ENCODE data around the gene SCAMP1. TPM values are rescaled to one million over a fixed set of nuclear protein-coding genes. Genes with fewer than 3 reads are reported as not detected.

Gene SCAMP1, protein sequence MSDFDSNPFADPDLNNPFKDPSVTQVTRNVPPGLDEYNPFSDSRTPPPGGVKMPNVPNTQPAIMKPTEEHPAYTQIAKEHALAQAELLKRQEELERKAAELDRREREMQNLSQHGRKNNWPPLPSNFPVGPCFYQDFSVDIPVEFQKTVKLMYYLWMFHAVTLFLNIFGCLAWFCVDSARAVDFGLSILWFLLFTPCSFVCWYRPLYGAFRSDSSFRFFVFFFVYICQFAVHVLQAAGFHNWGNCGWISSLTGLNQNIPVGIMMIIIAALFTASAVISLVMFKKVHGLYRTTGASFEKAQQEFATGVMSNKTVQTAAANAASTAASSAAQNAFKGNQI
- total RNA-seq (2021): 28.7 and 30.2 TPM in 2 replicates
- Bru-seq, nascent RNA: percentile 69 among the genes with signal in this experiment
- BruChase-seq, experiment 1, labeled RNA remaining after a 2-hour chase: percentile 63 among the genes with signal in this experiment
- BruChase-seq, experiment 2, labeled RNA remaining after a 6-hour chase: percentile 63 among the genes with signal in this experiment
- long read RNA-seq, full-length matches to known transcripts: 63 of 88 reads
- long read RNA-seq, partial matches to known transcripts: 1 of 88 reads
- long read RNA-seq, other reads (novel, unspliced or antisense): 24 of 88 reads

DNA sequence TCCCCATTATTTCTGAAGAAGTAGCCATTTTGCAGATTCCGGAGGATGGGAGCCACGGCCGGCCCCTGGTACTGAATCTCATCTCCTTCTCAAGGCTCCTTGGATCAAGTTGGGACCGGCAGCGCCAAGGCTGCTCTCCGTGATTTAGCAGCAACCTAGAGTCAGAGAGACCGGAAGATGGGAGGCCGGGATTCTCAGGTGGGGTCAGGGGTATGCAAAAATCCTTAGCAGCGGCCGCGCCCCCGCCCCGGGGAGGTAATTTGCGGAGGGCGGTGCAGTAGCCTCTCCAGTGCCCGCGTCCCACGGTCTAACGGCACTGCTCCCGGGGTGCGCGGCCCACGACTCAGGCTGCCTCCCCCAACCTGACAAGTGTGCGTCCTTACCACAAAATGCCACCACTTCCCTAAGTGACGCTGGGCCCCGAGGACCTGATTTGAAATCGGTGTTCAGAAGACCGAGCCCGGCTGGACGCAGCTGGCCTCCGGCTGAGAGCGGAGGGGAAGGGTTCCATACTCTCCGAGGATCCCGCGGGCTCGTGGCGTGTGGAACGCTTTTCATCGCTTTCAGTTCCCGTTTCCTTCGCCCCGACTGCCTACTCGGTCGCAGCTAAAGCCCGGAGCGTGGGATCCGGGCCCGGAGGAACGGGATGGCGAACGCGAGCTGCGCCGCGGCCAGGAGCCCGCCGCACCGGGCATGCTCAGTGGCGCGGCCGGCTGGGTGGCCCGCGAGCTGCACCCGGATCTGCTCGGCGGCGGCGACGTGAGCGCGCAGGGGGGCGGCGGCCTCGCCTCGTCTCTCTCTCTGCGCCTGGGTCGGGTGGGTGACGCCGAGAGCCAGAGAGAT lies at the start of gene SCAMP1:
TSS of gene SCAMP1 (plus strand) at position 787 of the 843 bp plus-strand sequence. CDS start at position 842, 55 bp downstream.
- TSS peak; percentile 52 for BruUV-seq (replicated peaks)
- ChIA-PET CTCF (no interaction called here), POLR2A (ENCODE audit: low non-redundant PET) (no interaction called here)
- TF ChIP-seq, protein P1, sequence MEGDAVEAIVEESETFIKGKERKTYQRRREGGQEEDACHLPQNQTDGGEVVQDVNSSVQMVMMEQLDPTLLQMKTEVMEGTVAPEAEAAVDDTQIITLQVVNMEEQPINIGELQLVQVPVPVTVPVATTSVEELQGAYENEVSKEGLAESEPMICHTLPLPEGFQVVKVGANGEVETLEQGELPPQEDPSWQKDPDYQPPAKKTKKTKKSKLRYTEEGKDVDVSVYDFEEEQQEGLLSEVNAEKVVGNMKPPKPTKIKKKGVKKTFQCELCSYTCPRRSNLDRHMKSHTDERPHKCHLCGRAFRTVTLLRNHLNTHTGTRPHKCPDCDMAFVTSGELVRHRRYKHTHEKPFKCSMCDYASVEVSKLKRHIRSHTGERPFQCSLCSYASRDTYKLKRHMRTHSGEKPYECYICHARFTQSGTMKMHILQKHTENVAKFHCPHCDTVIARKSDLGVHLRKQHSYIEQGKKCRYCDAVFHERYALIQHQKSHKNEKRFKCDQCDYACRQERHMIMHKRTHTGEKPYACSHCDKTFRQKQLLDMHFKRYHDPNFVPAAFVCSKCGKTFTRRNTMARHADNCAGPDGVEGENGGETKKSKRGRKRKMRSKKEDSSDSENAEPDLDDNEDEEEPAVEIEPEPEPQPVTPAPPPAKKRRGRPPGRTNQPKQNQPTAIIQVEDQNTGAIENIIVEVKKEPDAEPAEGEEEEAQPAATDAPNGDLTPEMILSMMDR (conservative IDR thresholded peaks at IDR 0.05; ENCODE audit: low read depth, low read length): 0 out of 2 replicates have a peak, but pooled peaks have one; percentile 15
- no peak for TF ChIP-seq EZH2 (IDR thresholded peaks at IDR 0.05; ENCODE audit: borderline replicate concordance, low read depth, low read length, poor library complexity, severe bottlenecking)
- H3K36me3 ChIP-seq (ENCODE audit: insufficient read depth, low read length, poor library complexity, severe bottlenecking): no peaks in the 10 kb centered on the region
- DNase-seq (ENCODE audit: low spot score): peak; percentile 95
- peak within 1 kb of the TSS; percentile 89 for H3K27ac ChIP-seq (ENCODE audit: low read depth, low read length, poor library complexity, severe bottlenecking)
- H3K27me3 ChIP-seq (replicated peaks; ENCODE audit: insufficient read depth, low read depth, low read length, poor library complexity): no peaks in the 10 kb centered on the region
- H3K4me3 ChIP-seq (ENCODE audit: low read depth, low read length, poor library complexity, severe bottlenecking): peak within 1 kb of the TSS; percentile 78
- H3K4me1 ChIP-seq (ENCODE audit: insufficient read depth, low read length, poor library complexity, severe bottlenecking): peaks cover 13% of the 10 kb centered on the region
- intact Hi-C loops (cut with micrococcal nuclease; ENCODE audit: unreplicated experiment): loop anchor here (1.0 kb wide), 1 partner anchor 66 kb away; the partner anchor contains the start of gene AP3B1
- H3K9me3 ChIP-seq (ENCODE audit: low read depth, low read length, poor library complexity, severe bottlenecking): no peaks in the 10 kb centered on the region

GRCh38 chr5:78317515-78317914 lies 42.9 kb upstream of the SCAMP1 start:
- Histone ChIP-seq H3K4me1 (ENCODE audit: insufficient read depth, low read length, poor library complexity, severe bottlenecking) (peaks cover 5% of the 10 kb centered on the region), H3K27me3 (replicated peaks; ENCODE audit: insufficient read depth, low read depth, low read length, poor library complexity) (peaks cover 2% of the 10 kb centered on the region), H3K27ac (ENCODE audit: low read depth, low read length, poor library complexity, severe bottlenecking) (no peak overlapping the region), H3K4me3 (ENCODE audit: low read depth, low read length, poor library complexity, severe bottlenecking) (no peak overlapping the region), H3K9me3 (ENCODE audit: low read depth, low read length, poor library complexity, severe bottlenecking) (no peaks in the 10 kb centered on the region), H3K36me3 (ENCODE audit: insufficient read depth, low read length, poor library complexity, severe bottlenecking) (no peaks in the 10 kb centered on the region)
- no peak for DNase-seq (ENCODE audit: low spot score)
- ChIA-PET POLR2A (ENCODE audit: low non-redundant PET) (no interaction called here), CTCF (no interaction called here)
- TF ChIP-seq, protein P1 (conservative IDR thresholded peaks at IDR 0.05; ENCODE audit: low read depth, low read length): no peak
- no peak for TF ChIP-seq EZH2 (IDR thresholded peaks at IDR 0.05; ENCODE audit: borderline replicate concordance, low read depth, low read length, poor library complexity, severe bottlenecking)
- intact Hi-C loops (cut with micrococcal nuclease; ENCODE audit: unreplicated experiment): no loop called here
- BruUV-seq (replicated peaks): no TSS peak

DNA sequence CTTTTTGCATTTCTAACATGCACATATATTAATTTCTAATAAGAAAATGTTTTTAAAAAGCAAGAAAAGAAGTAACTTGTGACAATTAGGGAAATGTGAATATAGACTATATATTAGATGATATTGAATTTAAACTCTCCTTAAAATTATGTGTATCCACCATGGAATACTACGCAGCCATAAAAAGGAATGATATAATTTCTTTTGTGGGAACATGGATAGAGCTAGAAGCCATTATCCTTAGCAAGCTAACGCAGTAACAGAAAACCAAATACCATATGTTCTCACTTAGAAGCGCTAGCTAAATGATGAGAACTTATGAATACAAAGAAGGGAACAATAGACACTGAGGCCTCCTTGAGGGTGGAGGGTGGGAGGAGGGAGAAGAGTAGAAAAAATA lies 42.1 kb upstream of the SCAMP1 start:
- CTCF ChIA-PET: no interaction called here
- H3K4me1 ChIP-seq (ENCODE audit: insufficient read depth, low read length, poor library complexity, severe bottlenecking): peaks cover 5% of the 10 kb centered on the region
- H3K4me3 ChIP-seq (ENCODE audit: low read depth, low read length, poor library complexity, severe bottlenecking): no peak overlapping the region
- DNase-seq (ENCODE audit: low spot score): no peak
- H3K9me3 ChIP-seq (ENCODE audit: low read depth, low read length, poor library complexity, severe bottlenecking): no peaks in the 10 kb centered on the region
- H3K27ac ChIP-seq (ENCODE audit: low read depth, low read length, poor library complexity, severe bottlenecking): no peak overlapping the region
- intact Hi-C loops (cut with micrococcal nuclease; ENCODE audit: unreplicated experiment): no loop called here
- TF ChIP-seq, protein P1 (conservative IDR thresholded peaks at IDR 0.05; ENCODE audit: low read depth, low read length): no peak
- no peak for TF ChIP-seq EZH2 (IDR thresholded peaks at IDR 0.05; ENCODE audit: borderline replicate concordance, low read depth, low read length, poor library complexity, severe bottlenecking)
- POLR2A ChIA-PET (ENCODE audit: low non-redundant PET): no interaction called here
- no TSS peak for BruUV-seq (replicated peaks)
- H3K36me3 ChIP-seq (ENCODE audit: insufficient read depth, low read length, poor library complexity, severe bottlenecking): no peaks in the 10 kb centered on the region
- H3K27me3 ChIP-seq (replicated peaks; ENCODE audit: insufficient read depth, low read depth, low read length, poor library complexity): no peaks in the 10 kb centered on the region

Measured in A673 (cell line).